Hepatocyte (in vitro differentiated cells): ENCODE measurements around the gene CENPVL3. TPM values are rescaled to one million over a fixed set of nuclear protein-coding genes. Genes with fewer than 3 reads are reported as not detected.
"Not testable (repeated sequence)": the region's sequence is repeated elsewhere in the genome, so short reads cannot be mapped to it uniquely, and the experiment has no call there.

Experiments
- DNase-seq: peaks from one replicate; pipeline ENCODE4 v3.0.0-alpha.2; 2016; ENCODE audit warnings: low spot score
- H2AFZ ChIP-seq: fragments of 200-600 bp; sonication (generic); 2 replicates; pipeline ENCODE4 v1.6.0; 2016; ENCODE audit warnings: antibody characterized with exemption, mild to moderate bottlenecking
- H3K27ac ChIP-seq: fragments of 200-600 bp; sonication (generic); 2 replicates; pipeline ENCODE4 v1.5.1; 2016; ENCODE audit warnings: mild to moderate bottlenecking
- H3K27me3 ChIP-seq: fragments of 200-600 bp; sonication (generic); 2 replicates; pipeline ENCODE4 v1.6.1; 2016
- H3K36me3 ChIP-seq: fragments of 200-600 bp; sonication (generic); replicated peaks from 2 replicates; pipeline ENCODE4 v1.5.1; 2016; ENCODE audit warnings: low read depth; ENCODE audit not compliant: insufficient read depth
- H3K4me1 ChIP-seq: fragments of 200-600 bp; sonication (generic); 2 replicates; pipeline ENCODE4 v1.5.1; 2016; ENCODE audit warnings: mild to moderate bottlenecking, moderate library complexity; ENCODE audit not compliant: insufficient read depth
- H3K4me2 ChIP-seq: fragments of 200-600 bp; sonication (generic); 2 replicates; pipeline ENCODE4 v1.6.0; 2016
- H3K4me3 ChIP-seq: fragments of 200-600 bp; sonication (generic); 2 replicates; pipeline ENCODE4 v1.5.1; 2016; ENCODE audit warnings: mild to moderate bottlenecking
- H3K79me2 ChIP-seq: fragments of 200-600 bp; sonication (generic); 2 replicates; pipeline ENCODE4 v1.6.0; 2017; ENCODE audit warnings: mild to moderate bottlenecking
- H3K9me2 ChIP-seq: fragments of 200-600 bp; sonication (generic); replicated peaks from 2 replicates; pipeline ENCODE4 v1.6.0; 2017; ENCODE audit warnings: mild to moderate bottlenecking; ENCODE audit not compliant: insufficient read depth
- H3K9me3 ChIP-seq: fragments of 200-600 bp; sonication (generic); 2 replicates; pipeline ENCODE4 v1.5.1; 2016; ENCODE audit warnings: low read depth, mild to moderate bottlenecking
- H4K20me1 ChIP-seq: fragments of 200-600 bp; sonication (generic); 2 replicates; pipeline ENCODE4 v1.6.0; 2016; ENCODE audit warnings: mild to moderate bottlenecking; ENCODE audit not compliant: insufficient read depth, poor library complexity, severe bottlenecking
- EZH2 ChIP-seq: fragments of 200-600 bp; sonication (generic); IDR thresholded peaks from 2 replicates; pipeline ENCODE4 v1.6.1; 2016; ENCODE audit warnings: antibody characterized with exemption, mild to moderate bottlenecking, borderline replicate concordance
- EZH2phosphoT487 ChIP-seq: fragments of 200-600 bp; sonication (generic); IDR thresholded peaks from one replicate; pipeline ENCODE4 v1.6.1; 2018; ENCODE audit warnings: antibody characterized with exemption, mild to moderate bottlenecking, low read depth, moderate library complexity; ENCODE audit not compliant: unreplicated experiment, severe bottlenecking
- WGBS: methylation state at CpG from one replicate; pipeline ENCODE4 v1.1.6; 2016; ENCODE audit warnings: low lambda C conversion rate; ENCODE audit errors: missing lambda C conversion rate; 5-methylcytosine and 5-hydroxymethylcytosine counted together
- polyA plus RNA-seq: library from polyadenylated mRNA; unstranded; fragments of >200 nt; fragmentation: Nextera tagmentation; extraction: Ambion mirVana; gene quantifications from 2 replicates; pipeline ENCODE4 v1.2.1, GENCODE V29; 2016
- total RNA-seq: library from RNA; depleted of rRNA; stranded (reverse); fragments of >200 nt; gene quantifications from 2 replicates; pipeline ENCODE4 v1.2.3, GENCODE V29; 2014
- TF ChIP-seq, protein P1 (sequence below): fragments of 200-600 bp; sonication (generic); IDR thresholded peaks from 2 replicates; pipeline ENCODE4 v1.5.1; 2016; ENCODE audit warnings: antibody characterized with exemption, mild to moderate bottlenecking; ENCODE audit not compliant: poor library complexity

CENPVL3 gene
- 0.28 and 0.83 TPM in 2 replicates for total RNA-seq
- polyA plus RNA-seq, result 0.67 and 2.2 TPM in 2 replicates

DNA sequence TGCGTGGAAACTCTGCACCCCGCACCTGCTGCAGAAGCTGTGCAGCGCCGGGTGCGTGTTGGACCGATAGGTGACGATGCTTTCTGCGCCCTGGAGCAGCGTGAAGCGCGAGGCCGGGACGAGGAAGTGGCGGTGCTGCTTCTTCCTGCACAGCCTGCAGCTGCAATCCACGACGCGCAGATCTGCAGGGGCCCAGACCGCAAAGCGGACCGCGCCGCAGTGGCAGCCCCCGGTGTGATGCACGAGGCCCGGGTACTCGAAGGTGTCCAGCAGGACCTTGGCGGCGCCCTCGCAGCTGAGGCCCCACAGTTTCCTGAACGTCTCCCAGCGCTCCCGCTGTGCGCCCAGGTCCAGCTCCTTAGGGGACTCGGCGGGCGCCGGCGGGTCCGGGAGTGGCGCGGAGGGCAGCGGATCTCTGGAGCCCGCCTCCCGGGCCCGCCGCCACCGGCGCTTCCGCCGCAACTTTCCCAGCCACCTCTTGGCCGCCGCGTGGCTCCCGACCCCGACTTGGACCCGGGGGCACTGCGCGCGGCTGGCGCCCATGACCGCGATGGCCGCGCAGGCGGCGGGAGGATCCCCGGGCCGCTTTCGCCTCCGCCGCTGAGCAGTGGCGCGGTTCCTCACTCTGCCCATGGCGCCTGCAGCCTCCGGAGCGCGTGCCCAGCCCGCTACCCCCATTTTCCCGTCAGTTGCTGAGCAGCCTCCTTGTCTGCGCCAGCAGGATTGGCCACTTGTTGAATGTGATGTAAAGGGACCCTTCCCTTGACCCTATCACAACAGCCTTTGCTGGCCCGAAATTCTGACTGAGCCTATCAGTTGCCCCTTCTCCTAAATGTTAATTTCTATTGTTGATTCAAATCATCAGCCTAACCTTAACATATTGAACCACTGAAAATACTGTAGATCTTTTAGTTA lies at the start of gene CENPVL3:
CENPVL3 (minus strand) TSS at position 672 of the 915 bp plus-strand sequence; CDS start at position 633, 39 bp downstream.
- peak within 1 kb of the TSS; percentile 70 for H3K4me2 ChIP-seq
- H3K4me1 ChIP-seq, H3K27ac ChIP-seq, H3K9me3 ChIP-seq, H4K20me1 ChIP-seq, H2AFZ ChIP-seq, H3K27me3 ChIP-seq, H3K36me3 ChIP-seq, H3K9me2 ChIP-seq, H3K79me2 ChIP-seq, H3K4me3 ChIP-seq: not testable (repeated sequence)
- 61% methylated on average over 19 of the region's 81 CpGs for WGBS
- DNase-seq, result peak; percentile 10

GRCh38 chrX:51665981-51666380 lies 47.3 kb upstream of the CENPVL3 start:
- H3K9me3 ChIP-seq, result no peaks in the 10 kb centered on the region
- 65% methylated on average over 5 of the region's 5 CpGs for WGBS
- H3K36me3 ChIP-seq, result no peaks in the 10 kb centered on the region
- no peak overlapping the region for H3K27ac ChIP-seq
- no peaks in the 10 kb centered on the region for H3K79me2 ChIP-seq
- DNase-seq, result no peak
- no peaks in the 10 kb centered on the region for H3K9me2 ChIP-seq
- no peak for TF ChIP-seq EZH2
- TF ChIP-seq, protein P1, sequence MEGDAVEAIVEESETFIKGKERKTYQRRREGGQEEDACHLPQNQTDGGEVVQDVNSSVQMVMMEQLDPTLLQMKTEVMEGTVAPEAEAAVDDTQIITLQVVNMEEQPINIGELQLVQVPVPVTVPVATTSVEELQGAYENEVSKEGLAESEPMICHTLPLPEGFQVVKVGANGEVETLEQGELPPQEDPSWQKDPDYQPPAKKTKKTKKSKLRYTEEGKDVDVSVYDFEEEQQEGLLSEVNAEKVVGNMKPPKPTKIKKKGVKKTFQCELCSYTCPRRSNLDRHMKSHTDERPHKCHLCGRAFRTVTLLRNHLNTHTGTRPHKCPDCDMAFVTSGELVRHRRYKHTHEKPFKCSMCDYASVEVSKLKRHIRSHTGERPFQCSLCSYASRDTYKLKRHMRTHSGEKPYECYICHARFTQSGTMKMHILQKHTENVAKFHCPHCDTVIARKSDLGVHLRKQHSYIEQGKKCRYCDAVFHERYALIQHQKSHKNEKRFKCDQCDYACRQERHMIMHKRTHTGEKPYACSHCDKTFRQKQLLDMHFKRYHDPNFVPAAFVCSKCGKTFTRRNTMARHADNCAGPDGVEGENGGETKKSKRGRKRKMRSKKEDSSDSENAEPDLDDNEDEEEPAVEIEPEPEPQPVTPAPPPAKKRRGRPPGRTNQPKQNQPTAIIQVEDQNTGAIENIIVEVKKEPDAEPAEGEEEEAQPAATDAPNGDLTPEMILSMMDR, result no peak
- TF ChIP-seq EZH2phosphoT487, result no peak
- no peak overlapping the region for H2AFZ ChIP-seq
- no peak overlapping the region for H3K4me3 ChIP-seq
- no peaks in the 10 kb centered on the region for H3K27me3 ChIP-seq
- no peak overlapping the region for H3K4me2 ChIP-seq
- no peaks in the 10 kb centered on the region for H3K4me1 ChIP-seq
- H4K20me1 ChIP-seq, result no peaks in the 10 kb centered on the region

- Histone ChIP-seq H3K79me2 (no peaks in the 10 kb centered on the region), H3K4me3 (no peak overlapping the region), H3K4me1 (no peaks in the 10 kb centered on the region), H3K9me2 (no peaks in the 10 kb centered on the region), H4K20me1 (no peaks in the 10 kb centered on the region), H2AFZ (no peak overlapping the region), H3K4me2 (no peak overlapping the region), H3K9me3 (no peaks in the 10 kb centered on the region), H3K36me3 (no peaks in the 10 kb centered on the region), H3K27me3 (no peaks in the 10 kb centered on the region), H3K27ac (no peak overlapping the region)
- no peak for DNase-seq
- TF ChIP-seq EZH2 (no peak), EZH2phosphoT487 (no peak)
- TF ChIP-seq, protein P1, result no peak
- WGBS, result 53% methylated on average over 2 of the region's 2 CpGs
Observed at GRCh38 chrX:51643377-51643776, 24.7 kb upstream of the CENPVL3 start.

- H3K27me3 ChIP-seq, result no peaks in the 10 kb centered on the region
- peak; percentile 61 for DNase-seq
- H3K36me3 ChIP-seq, result no peaks in the 10 kb centered on the region
- no peak overlapping the region for H2AFZ ChIP-seq
- H3K27ac ChIP-seq, result no peak overlapping the region
- no peak overlapping the region for H3K4me2 ChIP-seq
- no peaks in the 10 kb centered on the region for H4K20me1 ChIP-seq
- no peaks in the 10 kb centered on the region for H3K9me3 ChIP-seq
- H3K4me3 ChIP-seq, result no peak overlapping the region
- no peaks in the 10 kb centered on the region for H3K9me2 ChIP-seq
- H3K79me2 ChIP-seq, result no peaks in the 10 kb centered on the region
- WGBS, result 55% methylated on average over 19 of the region's 19 CpGs
- H3K4me1 ChIP-seq, result no peaks in the 10 kb centered on the region
- TF ChIP-seq EZH2phosphoT487, result no peak
- TF ChIP-seq, protein P1, result peak; percentile 60
Observed at GRCh38 chrX:51641421-51642021, 22.8 kb upstream of the CENPVL3 start.

GRCh38 chrX:51636511-51636910 lies 17.8 kb upstream of the CENPVL3 start:
- H2AFZ ChIP-seq, H3K36me3 ChIP-seq, H3K79me2 ChIP-seq, H3K9me3 ChIP-seq, H3K4me1 ChIP-seq, H4K20me1 ChIP-seq, H3K27ac ChIP-seq, H3K4me3 ChIP-seq, H3K27me3 ChIP-seq, H3K9me2 ChIP-seq, DNase-seq, H3K4me2 ChIP-seq: not testable (repeated sequence)
- 72% methylated on average over 7 of the region's 7 CpGs for WGBS
